TTC549 (cell line): ENCODE measurements around the gene MIPEP.
"Not testable (repeated sequence)": the region's sequence is repeated elsewhere in the genome, so short reads cannot be mapped to it uniquely, and the experiment has no call there.

Source experiments
- FAIRE-seq: peaks from 2 replicates; lab custom pipeline; 2012; peaks lifted over from hg19 to GRCh38; lab: Jason Lieb, UNC

Gene MIPEP

DNA sequence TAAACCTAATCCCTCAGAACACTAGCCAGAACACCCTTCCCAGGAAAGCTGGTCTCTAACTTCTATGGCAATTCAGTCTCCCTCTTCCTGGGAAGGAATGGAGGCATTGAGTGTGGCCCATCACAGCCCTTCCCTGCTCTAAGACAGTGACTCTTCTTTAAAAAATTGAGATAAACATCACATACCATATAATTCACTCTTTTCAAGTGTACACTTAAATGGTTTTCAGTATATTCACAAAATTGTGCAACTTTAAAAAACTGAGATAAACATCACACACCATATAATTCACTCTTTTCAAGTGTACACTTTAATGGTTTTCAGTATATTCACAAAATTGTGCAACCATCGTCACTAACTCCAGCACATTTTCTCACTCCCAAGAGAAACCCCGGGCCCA lies 116.5 kb downstream of the MIPEP start:
- no peak for FAIRE-seq

DNA sequence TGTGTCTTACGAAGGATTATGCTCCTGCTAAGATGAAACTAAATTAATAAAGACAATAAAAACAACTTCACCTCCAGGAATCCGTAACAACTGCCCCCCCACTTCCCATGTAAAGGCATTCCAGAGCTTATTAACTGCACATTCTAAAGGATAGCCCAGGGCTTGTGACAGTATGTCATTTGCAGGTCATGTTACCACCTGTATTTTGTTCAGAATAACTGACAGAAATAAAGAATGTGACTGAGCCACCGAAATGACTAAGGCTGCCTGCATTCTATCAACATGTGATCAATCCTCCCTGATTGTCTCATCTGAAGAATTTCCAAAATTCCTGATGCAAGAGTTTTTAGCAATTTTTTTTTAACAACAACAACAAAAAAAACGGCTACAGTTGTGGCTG lies 117.2 kb downstream of the MIPEP start:
- no peak for FAIRE-seq

DNA sequence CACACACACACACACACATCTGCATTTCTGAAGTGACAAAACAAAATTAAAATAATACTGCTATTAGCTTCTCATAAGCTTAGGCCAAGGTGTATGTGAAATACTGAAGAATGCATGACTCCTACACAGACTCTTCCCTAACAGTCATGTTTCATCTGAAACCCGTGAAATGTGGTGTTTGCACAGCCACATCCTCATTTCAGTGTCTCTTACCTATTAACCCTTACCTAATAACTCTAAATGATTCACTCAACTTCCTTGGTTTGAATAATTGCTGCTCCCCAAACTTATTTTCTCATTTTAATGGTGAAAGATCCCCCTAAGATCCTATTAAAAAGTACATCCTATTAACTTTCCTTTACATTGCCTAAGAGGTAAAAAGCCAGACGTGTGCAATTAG lies 117.6 kb downstream of the MIPEP start:
- no peak for FAIRE-seq

DNA sequence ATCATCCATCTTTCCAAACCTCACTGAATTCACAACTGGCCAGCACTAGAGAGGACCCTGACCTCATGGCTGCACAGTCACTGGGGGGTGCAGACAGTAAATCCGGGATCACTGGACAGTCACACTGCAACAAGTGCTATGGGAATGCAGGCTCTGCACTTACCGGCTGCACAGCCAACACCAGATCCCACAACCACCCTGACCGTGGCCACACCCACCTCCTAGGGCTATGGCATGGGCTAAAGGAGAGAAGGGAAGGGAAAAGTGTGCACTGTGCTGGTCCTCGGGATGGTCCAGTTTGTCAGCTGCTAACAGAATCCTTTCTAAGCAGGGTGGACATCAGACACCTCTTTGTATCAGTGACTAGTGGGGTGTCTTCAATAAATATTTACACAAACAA lies 118.2 kb downstream of the MIPEP start:
- FAIRE-seq, result no peak

DNA sequence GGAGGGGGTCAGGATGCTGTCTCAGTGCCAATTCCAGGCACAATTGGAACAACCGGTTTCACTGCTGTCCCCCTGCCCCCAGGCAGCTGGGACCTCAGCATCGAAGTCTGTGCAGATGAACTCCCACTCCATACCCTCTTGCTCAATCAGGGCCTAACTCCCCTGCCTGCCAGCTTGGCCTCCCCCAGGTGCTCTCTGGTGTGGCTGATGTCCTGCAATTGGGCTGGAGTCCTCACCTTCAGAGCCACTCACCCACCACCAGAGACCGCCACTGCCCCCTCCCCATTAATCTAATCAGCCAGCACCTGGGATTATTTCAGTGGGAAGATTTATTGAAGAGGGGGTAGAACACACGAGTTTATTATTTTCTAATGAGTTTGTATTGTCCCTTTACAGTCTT lies 118.8 kb downstream of the MIPEP start:
- FAIRE-seq, result no peak

DNA sequence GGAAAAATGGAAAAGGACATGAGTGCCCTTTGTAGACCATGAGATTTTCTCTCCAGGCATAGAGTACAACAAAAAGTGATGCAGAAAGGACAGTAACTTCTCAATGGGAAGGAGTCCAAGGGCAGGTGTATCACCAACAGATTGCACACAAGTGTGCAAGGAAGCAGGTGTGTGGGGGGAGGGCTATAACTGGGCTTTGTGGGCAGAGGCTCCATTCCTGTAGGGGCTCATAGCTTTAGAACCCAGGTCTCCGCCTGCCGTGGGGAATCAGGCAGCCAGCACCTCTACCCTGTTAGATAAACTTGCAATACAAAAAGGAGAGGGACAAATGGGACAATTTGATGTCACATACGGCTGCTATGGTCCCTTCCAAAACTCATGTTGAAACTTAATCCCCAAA lies 119.8 kb downstream of the MIPEP start:
- FAIRE-seq, result no peak

DNA sequence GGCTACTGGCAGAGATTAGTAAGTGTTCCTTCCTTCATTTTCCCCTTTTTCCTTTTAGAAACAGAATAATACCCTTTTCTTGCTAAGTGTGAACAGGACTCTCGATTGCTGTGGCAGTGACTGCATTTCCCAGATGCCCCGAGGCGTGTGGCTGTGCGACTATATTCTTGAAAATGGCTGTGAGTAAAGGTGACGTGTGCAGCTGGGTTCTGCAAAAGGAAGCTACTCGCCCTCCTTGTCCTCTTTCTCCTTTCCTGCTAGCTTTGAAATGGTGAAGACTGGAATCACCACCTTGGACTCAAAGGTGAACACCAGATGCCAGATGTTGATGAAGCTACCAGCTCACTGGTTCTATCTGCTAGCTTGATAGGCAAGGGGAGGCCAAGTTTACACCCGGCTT lies 121.4 kb downstream of the MIPEP start:
- FAIRE-seq, result no peak

DNA sequence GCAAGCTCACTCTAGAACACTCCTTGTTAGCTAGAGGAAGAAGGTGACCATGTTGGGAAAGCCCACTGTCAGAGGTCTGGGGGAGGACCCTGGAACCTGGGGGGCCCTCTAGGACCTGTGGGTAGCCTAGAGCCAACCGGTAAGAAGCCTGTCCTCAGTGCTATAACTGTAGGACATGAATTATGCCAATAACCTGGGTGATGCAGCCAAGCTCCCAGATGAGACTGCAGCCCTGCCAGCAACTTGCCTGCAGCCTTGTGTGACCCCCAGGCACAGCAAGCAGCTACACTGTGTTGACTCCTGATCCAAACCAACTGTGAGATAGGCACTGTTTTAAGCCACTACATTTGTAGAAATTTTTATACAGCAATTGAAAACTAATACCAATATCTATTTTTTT lies 122.3 kb downstream of the MIPEP start:
- FAIRE-seq, result no peak

DNA sequence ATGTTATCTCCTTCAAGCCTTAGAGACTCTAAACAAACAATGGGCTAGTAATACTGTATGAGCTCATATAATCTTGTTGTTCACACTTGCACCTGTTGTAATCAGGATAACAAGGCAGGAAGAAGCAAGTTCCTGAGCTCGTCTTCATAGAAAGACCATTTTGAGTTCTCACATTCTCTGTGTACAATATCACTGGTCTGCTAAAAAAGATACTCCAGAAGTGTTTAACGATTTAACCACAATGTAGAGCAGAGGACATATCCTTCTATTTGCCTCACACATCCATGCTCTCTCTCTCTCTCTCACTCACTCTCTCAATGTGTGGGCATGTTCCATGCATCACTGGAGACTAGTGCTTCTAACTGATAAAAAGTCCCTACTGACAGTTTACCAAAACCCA lies 122.9 kb downstream of the MIPEP start:
- FAIRE-seq, result no peak

DNA sequence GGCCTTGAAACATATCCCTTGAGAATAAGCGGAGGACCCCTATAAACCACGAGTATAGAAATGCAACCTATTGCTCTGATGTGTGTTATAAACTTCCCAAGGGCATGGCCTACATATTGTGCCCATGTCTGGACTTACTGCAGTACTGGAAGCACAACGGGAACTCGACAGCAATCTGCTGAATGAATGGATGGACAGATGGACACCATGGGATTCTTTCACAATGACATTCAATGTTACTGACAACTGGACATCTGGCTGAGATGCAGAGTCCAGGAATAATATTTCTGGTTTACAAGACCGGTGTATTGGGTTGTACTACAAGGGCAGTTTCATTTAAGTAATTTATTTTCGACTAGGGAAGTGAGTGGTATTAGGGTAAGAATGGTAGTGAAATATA lies 123.7 kb downstream of the MIPEP start:
- no peak for FAIRE-seq

DNA sequence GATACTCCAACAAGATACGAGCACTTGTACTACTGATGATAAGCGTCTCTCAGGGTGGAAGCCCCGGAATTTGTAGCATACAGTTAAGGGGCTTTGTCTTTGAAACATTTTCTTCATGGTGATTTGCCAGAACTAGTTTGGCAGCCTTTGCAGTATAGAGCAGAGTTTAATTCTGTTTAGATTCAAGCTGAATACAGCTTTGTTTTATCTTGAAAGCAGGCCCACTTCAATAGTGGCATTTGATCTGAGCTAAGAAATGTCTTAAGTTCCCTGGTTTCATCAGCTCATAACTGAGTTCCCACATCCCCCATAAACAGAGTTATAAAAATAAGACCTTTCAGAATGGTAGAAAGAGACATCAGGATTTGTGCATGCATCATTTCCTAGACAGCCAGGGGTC lies 125.9 kb downstream of the MIPEP start:
- FAIRE-seq, result no peak

DNA sequence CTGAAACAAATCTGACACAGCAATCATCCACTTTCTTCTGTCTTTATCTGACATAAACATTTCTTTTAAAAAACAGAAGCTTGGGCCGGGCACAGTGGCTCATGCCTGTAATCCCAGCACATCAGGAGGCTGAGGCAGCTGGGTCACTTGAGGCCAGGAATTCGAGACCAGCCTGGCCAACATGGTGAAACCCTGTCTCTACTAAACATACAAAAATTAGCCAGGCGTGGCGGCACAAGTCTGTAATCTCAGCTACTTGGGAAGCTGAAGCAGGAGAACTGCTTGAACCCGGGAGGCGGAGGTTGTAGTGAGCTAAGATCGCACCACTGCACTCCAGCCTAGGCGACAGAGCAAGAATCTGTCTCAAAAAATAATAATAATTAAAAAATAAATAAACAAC lies 127.4 kb downstream of the MIPEP start:
- not testable (repeated sequence) for FAIRE-seq

DNA sequence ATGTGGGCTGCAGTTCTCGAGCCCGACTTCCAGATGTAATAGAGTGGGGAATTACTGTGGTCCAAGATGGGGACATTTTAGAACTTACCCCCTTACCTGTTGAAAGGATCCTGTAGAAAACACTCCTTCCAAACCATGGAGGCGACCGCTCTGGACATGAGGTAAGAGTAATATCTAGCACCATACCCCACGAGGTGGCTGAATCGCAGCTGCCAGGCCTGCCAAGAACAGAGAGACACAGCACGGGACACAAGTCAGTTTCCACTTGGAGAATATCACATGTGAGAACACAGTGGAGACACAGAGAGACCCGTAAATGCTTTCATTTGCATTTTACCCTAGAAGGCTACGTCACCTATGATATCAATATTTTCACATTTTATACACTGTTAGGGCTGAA lies 129.2 kb downstream of the MIPEP start:
- FAIRE-seq, result no peak

DNA sequence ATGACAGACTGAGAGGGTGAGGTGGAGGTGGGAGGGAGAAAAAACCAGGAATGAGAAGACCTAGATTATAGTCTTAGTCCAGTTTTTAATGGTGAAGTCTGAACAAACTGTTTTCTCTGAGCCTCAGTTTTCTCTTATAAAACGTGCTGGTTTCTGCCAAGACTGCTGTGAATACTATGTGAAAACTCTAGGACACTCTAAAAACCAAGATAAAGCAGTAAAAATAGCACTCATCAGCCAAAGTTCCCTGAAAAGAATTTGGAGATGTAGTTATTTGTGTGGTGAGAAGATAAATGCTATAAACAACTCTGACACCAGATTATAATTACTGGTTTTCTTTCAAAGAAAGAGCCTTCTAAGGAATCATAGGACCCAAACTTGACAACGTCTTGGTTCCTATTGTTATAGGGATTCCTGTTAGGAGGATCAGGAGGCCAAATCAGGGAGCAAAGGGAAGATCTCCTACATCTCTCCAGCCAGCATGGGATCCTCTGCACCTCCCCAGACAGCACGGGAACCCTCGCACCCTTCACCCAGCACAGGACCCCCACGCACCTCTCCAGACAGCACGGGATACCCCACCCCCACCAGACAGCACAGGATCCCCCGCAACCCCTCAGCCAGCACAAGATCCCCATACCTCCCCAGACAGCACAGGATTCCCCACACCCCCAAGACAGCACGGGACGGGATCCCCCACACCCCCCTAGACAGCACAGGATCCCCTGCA lies 130.2 kb downstream of the MIPEP start:
- FAIRE-seq, result no peak

DNA sequence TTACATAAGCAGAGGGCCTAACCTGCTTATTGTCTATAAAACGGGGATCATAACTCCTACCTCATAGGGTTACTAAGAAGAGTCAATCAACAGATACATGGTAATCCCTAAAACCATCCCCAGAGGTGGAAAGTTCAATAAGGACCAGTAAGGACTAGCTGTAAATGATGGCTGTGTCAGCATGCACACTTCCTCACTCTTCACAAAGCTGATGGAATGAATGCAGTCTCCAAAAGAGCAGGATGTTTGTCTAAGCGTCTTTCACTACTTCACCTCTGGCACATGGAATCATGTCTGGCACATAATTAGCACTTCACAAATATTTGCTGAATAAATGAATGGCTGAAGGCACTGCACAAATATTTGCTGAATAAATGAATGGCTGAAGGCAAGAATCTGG lies 134.2 kb downstream of the MIPEP start:
- FAIRE-seq, result no peak

DNA sequence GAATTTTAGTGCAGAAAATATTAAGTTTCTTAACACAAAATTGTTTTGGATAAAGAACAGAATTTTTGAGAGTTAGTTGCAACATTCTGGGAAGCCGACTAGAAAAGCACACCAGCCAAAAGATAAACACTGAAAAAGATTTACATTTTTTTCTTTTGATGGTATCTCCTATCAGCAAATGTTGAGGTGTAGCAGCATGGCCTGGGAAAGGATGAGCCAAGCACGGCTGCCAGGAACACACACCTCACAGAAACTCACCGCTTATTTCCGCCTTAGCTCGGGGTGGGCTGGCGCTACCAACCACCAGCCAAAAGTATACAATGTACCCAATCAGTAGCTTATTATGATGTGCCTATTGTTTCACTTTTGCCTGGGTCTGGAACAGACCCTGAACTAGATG lies 134.7 kb downstream of the MIPEP start:
- no peak for FAIRE-seq

DNA sequence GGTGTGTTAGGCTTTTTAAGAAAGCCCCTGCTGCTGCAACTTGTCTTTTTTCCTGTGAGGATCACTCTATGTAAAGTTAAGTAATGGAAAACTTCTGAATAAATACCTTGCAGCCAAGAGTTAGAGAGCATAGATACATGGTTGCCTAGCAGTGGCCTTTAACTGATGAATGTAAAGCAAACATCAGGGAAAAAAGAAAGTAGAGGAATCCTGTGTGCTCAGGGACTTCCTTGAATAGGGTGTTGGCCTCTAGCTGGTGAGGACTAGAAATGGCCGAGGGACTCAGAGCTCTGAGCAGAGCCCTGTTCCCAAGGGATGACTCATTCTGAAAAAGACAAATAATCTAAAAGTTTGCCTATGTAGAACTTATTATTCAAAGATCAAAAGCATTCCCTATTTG lies 135.7 kb downstream of the MIPEP start:
- no peak for FAIRE-seq

DNA sequence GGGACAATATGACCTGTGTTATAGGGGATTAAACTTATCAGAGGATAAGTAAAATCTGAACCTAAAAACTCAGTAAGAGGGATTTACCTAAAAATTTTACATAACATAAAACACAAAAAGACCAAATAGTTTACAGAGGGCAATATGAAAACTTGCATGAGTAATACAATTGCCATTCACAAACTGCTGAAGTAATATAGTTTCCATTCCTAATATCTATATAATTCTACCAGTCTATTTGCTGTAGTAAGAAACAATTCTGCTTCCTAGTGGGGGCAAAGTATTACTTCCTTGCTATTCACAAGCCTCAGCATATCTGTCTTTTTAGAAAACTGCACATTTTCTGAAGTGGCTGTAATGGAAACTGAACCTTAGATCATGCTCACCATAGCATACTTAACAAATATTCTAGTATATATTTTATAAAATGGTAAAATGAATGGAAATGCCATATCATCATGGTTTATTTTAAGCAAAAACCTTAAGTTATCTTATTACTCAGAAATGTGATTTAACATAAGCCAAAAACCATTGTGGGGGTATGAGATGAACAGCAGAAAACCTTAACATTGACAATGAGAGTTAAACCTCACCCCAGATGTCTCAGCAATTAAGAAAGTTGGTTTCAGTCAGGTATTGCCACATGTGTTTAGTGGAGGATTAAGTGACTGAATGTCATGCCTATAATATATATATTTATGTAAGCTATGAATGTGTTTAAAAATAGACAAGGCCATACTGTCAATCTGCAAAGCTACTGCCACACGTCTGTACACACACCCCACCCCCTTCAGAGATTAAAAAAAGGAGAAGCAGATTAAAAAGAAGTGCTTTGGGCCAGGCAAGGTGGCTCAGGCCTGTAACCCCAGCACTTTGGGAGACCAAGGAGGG lies 136.8 kb downstream of the MIPEP start:
- no peak for FAIRE-seq

DNA sequence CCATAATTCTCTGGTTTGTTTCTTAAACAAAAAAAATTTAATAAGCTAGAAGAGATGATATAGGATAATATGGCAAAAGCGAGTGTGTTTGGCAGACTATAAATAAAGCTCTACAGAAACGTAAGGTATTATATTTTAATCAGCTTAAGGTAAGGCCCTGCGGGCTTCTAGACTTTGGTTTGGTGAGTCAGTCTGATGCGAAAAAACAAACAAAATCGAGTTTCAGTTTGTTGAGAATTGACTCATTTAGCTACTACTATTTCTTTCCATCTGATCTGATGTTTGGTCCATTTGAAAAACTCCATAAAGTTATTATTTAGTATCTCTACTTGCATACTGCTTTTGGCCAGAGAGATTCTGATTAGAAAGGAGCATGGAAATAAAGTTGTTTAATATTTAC lies 138.0 kb downstream of the MIPEP start:
- FAIRE-seq, result no peak

DNA sequence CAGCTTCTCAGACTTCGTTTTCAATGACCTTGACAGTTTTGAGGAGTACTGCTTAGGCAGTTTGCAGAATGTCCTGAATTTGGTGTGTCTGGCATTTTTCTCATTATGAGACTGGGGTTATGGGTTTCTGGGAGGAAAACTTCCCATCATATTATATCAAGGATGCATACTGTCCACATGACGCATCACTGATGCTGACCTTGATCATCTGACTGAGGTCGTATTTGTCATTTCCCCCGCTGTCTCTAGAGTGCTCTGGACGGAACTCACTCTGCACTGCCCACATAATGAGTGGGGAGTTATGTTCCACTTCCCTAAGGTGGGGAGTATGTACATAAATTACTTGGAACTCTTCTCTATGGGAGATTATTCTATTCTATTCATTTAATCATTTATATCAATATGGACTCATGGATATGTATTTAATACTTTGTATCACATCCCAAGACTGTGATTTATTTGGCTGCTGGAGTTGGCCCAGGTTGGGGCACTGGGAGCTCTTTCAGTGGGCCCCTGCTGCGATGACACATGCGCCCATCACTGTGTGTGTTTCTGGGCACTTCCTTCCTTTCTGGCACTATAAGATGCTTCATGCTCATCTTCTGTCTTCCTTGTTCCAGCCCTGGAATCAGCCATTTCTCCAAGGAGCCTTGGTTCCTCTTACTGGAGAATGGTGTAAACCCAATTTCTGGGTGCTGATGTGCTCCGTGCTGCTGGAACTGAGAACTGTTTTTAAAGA lies 138.6 kb downstream of the MIPEP start:
- no peak for FAIRE-seq

DNA sequence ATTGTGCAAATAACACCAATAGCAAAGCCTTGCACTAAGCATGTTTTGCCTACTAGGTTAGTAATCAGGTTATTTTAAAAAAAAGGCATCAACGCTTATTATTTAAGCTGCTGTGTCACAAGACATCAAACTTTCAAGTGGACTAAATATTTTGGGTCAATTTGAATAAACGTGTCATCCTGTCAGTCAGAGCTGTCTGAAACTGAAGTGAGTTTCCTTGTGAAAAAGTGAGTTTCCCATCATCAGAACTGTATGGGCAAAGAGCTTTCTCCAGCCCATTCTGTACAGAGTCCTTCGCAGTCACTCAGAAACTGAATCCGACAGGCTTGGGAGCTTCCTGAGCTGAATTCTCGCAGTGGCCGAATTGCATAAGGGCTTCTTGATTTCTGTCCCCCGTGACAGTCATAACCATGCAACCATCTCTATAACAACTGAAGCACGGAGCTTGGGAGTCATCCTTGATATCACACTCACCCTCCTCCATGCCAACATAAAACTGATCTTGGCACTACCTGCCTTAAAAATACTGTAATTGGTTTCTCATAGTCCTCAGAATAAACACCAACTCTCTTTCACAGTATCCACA lies 139.8 kb downstream of the MIPEP start:
- no peak for FAIRE-seq

DNA sequence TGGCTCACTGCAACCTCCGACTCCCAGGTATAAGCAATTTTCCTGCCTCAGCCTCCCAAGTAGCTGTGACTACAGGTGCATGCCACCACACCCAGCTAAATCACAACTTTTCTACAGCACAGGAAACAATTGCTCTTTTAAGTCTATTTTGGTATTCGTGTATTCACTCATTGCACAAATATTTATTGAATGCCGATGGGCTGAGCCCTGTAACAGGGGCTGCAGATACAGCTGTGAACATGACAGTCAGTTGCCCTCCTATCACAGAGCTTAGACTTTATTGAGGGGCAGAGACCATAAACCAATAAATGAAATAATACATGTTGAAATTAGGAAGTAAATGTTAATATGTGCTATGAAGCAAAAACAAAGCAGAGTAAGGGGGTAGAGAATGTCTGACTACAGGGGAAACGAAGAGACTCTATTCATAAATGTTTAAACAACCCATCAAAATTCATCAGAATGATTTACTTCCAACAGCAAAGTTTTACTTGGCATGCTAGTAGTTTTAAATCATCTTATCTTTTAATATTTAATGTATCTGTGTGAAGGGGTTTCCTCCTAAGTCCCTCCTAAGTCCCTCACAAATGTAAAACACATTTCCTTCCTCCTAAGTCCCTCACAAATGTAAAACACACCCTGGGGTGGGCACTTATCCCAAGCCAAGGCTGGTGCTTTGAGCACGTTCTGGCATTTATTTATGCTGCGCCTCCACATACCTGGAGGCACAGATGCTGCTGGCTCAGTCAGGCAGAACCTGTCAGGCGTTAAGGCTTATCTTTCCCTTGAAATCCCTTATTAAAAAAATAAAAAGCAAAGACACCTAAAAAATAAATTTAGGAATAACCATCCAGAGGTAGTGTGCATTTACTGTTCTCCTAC lies 140.8 kb downstream of the MIPEP start:
- no peak for FAIRE-seq
